ENCODE measurements around the gene DMD.

Gene DMD

GRCh38 chrX:33014949-33015348, 196.4 kb downstream of the DMD start:
- Histone ChIP-seq H3K9ac (ENCODE audit: low read length) (no peak overlapping the region), H3K27ac (ENCODE audit: low read depth, low read length) (no peak overlapping the region), H3K79me2 (ENCODE audit: control insufficient read depth, insufficient read depth, low read length, poor library complexity) (no peaks in the 10 kb centered on the region), H4K8ac (ENCODE audit: low read depth, low read length) (no peak overlapping the region), H2AK5ac (ENCODE audit: low read length) (no peak overlapping the region), H3K4me3 (ENCODE audit: low read depth, low read length) (no peak overlapping the region), H3K79me1 (ENCODE audit: low read length) (no peaks in the 10 kb centered on the region), H3K9me3 (ENCODE audit: insufficient read depth, low read depth, low read length) (no peaks in the 10 kb centered on the region), H3K4me2 (ENCODE audit: low read length) (no peak overlapping the region), H3K36me3 (ENCODE audit: control insufficient read depth in 1 of 2, insufficient read depth in 2 of 2, low read length in 2 of 2) (no peaks in the 10 kb centered on the region), H3K18ac (ENCODE audit: low read length) (no peak overlapping the region), H2BK5ac (ENCODE audit: low read depth, low read length, poor library complexity) (no peak overlapping the region), H3K27me3 (ENCODE audit: insufficient read depth, low read length) (no peaks in the 10 kb centered on the region), H4K12ac (ENCODE audit: low read depth, low read length) (no peak overlapping the region), H4K91ac (ENCODE audit: low read depth, low read length) (no peak overlapping the region), H2AFZ (ENCODE audit: insufficient read depth, low read length, poor library complexity) (no peak overlapping the region), H3K14ac (ENCODE audit: low read length) (no peak overlapping the region), H2BK120ac (ENCODE audit: insufficient read depth, low read length, poor library complexity) (no peak overlapping the region), H3K4me1 (ENCODE audit: control insufficient read depth in 1 of 2, insufficient read depth in 2 of 2, low read length in 2 of 2) (no peaks in the 10 kb centered on the region), H3K4ac (ENCODE audit: low read depth, low read length) (no peak overlapping the region), H3K23ac (ENCODE audit: low read length) (no peak overlapping the region), H2BK12ac (ENCODE audit: low read length) (no peak overlapping the region)
- no CpG with 5 or more reads among the region's 6 CpGs for WGBS (ENCODE audit: extremely low coverage, insufficient coverage, insufficient read length)
- no peak for DNase-seq

GRCh38 chrX:33014086-33014485, 197.3 kb downstream of the DMD start:
- H3K14ac ChIP-seq (ENCODE audit: low read length), result no peak overlapping the region
- H4K91ac ChIP-seq (ENCODE audit: low read depth, low read length), result no peak overlapping the region
- H3K4me3 ChIP-seq (ENCODE audit: low read depth, low read length), result no peak overlapping the region
- no CpG with 5 or more reads among the region's 3 CpGs for WGBS (ENCODE audit: extremely low coverage, insufficient coverage, insufficient read length)
- no peaks in the 10 kb centered on the region for H3K27me3 ChIP-seq (ENCODE audit: insufficient read depth, low read length)
- H2BK120ac ChIP-seq (ENCODE audit: insufficient read depth, low read length, poor library complexity), result no peak overlapping the region
- H3K36me3 ChIP-seq (ENCODE audit: control insufficient read depth in 1 of 2, insufficient read depth in 2 of 2, low read length in 2 of 2), result no peaks in the 10 kb centered on the region
- no peaks in the 10 kb centered on the region for H3K79me1 ChIP-seq (ENCODE audit: low read length)
- H3K4ac ChIP-seq (ENCODE audit: low read depth, low read length), result no peak overlapping the region
- H3K79me2 ChIP-seq (ENCODE audit: control insufficient read depth, insufficient read depth, low read length, poor library complexity), result no peaks in the 10 kb centered on the region
- H3K9ac ChIP-seq (ENCODE audit: low read length), result no peak overlapping the region
- H4K12ac ChIP-seq (ENCODE audit: low read depth, low read length), result no peak overlapping the region
- no peak overlapping the region for H2BK12ac ChIP-seq (ENCODE audit: low read length)
- no peak overlapping the region for H3K23ac ChIP-seq (ENCODE audit: low read length)
- H3K27ac ChIP-seq (ENCODE audit: low read depth, low read length), result no peak overlapping the region
- H4K8ac ChIP-seq (ENCODE audit: low read depth, low read length), result no peak overlapping the region
- no peak overlapping the region for H2AK5ac ChIP-seq (ENCODE audit: low read length)
- no peak overlapping the region for H3K4me2 ChIP-seq (ENCODE audit: low read length)
- no peak overlapping the region for H2BK5ac ChIP-seq (ENCODE audit: low read depth, low read length, poor library complexity)
- no peaks in the 10 kb centered on the region for H3K4me1 ChIP-seq (ENCODE audit: control insufficient read depth in 1 of 2, insufficient read depth in 2 of 2, low read length in 2 of 2)
- no peak for DNase-seq
- H3K18ac ChIP-seq (ENCODE audit: low read length), result no peak overlapping the region
- no peaks in the 10 kb centered on the region for H3K9me3 ChIP-seq (ENCODE audit: insufficient read depth, low read depth, low read length)
- no peak overlapping the region for H2AFZ ChIP-seq (ENCODE audit: insufficient read depth, low read length, poor library complexity)

GRCh38 chrX:33001107-33001506, 210.2 kb downstream of the DMD start:
- DNase-seq, result no peak
- Histone ChIP-seq H4K91ac (ENCODE audit: low read depth, low read length) (no peak overlapping the region), H4K12ac (ENCODE audit: low read depth, low read length) (no peak overlapping the region), H4K8ac (ENCODE audit: low read depth, low read length) (no peak overlapping the region), H3K4me3 (ENCODE audit: low read depth, low read length) (no peak overlapping the region), H2BK12ac (ENCODE audit: low read length) (no peak overlapping the region), H3K14ac (ENCODE audit: low read length) (no peak overlapping the region), H2BK5ac (ENCODE audit: low read depth, low read length, poor library complexity) (no peak overlapping the region), H3K4me2 (ENCODE audit: low read length) (no peak overlapping the region), H2AK5ac (ENCODE audit: low read length) (no peak overlapping the region), H3K9me3 (ENCODE audit: insufficient read depth, low read depth, low read length) (no peaks in the 10 kb centered on the region), H3K18ac (ENCODE audit: low read length) (no peak overlapping the region), H3K79me1 (ENCODE audit: low read length) (no peaks in the 10 kb centered on the region), H3K27me3 (ENCODE audit: insufficient read depth, low read length) (no peaks in the 10 kb centered on the region), H3K4me1 (ENCODE audit: control insufficient read depth in 1 of 2, insufficient read depth in 2 of 2, low read length in 2 of 2) (no peaks in the 10 kb centered on the region), H3K23ac (ENCODE audit: low read length) (no peak overlapping the region), H2AFZ (ENCODE audit: insufficient read depth, low read length, poor library complexity) (no peak overlapping the region), H3K27ac (ENCODE audit: low read depth, low read length) (no peak overlapping the region), H3K36me3 (ENCODE audit: control insufficient read depth in 1 of 2, insufficient read depth in 2 of 2, low read length in 2 of 2) (no peaks in the 10 kb centered on the region), H3K79me2 (ENCODE audit: control insufficient read depth, insufficient read depth, low read length, poor library complexity) (no peaks in the 10 kb centered on the region), H2BK120ac (ENCODE audit: insufficient read depth, low read length, poor library complexity) (no peak overlapping the region), H3K9ac (ENCODE audit: low read length) (no peak overlapping the region), H3K4ac (ENCODE audit: low read depth, low read length) (no peak overlapping the region)

- no peaks in the 10 kb centered on the region for H3K79me1 ChIP-seq (ENCODE audit: low read length)
- no peaks in the 10 kb centered on the region for H3K79me2 ChIP-seq (ENCODE audit: control insufficient read depth, insufficient read depth, low read length, poor library complexity)
- no peak overlapping the region for H3K4me2 ChIP-seq (ENCODE audit: low read length)
- no peak overlapping the region for H3K4me3 ChIP-seq (ENCODE audit: low read depth, low read length)
- no peaks in the 10 kb centered on the region for H3K36me3 ChIP-seq (ENCODE audit: control insufficient read depth in 1 of 2, insufficient read depth in 2 of 2, low read length in 2 of 2)
- no CpG with 5 or more reads among the region's 4 CpGs for WGBS (ENCODE audit: extremely low coverage, insufficient coverage, insufficient read length)
- no peak overlapping the region for H3K14ac ChIP-seq (ENCODE audit: low read length)
- no peak overlapping the region for H2BK12ac ChIP-seq (ENCODE audit: low read length)
- no peak overlapping the region for H4K8ac ChIP-seq (ENCODE audit: low read depth, low read length)
- H3K4ac ChIP-seq (ENCODE audit: low read depth, low read length), result no peak overlapping the region
- no peak overlapping the region for H2BK5ac ChIP-seq (ENCODE audit: low read depth, low read length, poor library complexity)
- no peak overlapping the region for H2AFZ ChIP-seq (ENCODE audit: insufficient read depth, low read length, poor library complexity)
- no peaks in the 10 kb centered on the region for H3K27me3 ChIP-seq (ENCODE audit: insufficient read depth, low read length)
- no peak overlapping the region for H3K23ac ChIP-seq (ENCODE audit: low read length)
- no peak for DNase-seq
- H4K12ac ChIP-seq (ENCODE audit: low read depth, low read length), result no peak overlapping the region
- H3K9me3 ChIP-seq (ENCODE audit: insufficient read depth, low read depth, low read length), result no peaks in the 10 kb centered on the region
- no peak overlapping the region for H3K18ac ChIP-seq (ENCODE audit: low read length)
- H3K9ac ChIP-seq (ENCODE audit: low read length), result no peak overlapping the region
- H2BK120ac ChIP-seq (ENCODE audit: insufficient read depth, low read length, poor library complexity), result no peak overlapping the region
- no peak overlapping the region for H2AK5ac ChIP-seq (ENCODE audit: low read length)
- no peak overlapping the region for H4K91ac ChIP-seq (ENCODE audit: low read depth, low read length)
- H3K27ac ChIP-seq (ENCODE audit: low read depth, low read length), result no peak overlapping the region
- no peaks in the 10 kb centered on the region for H3K4me1 ChIP-seq (ENCODE audit: control insufficient read depth in 1 of 2, insufficient read depth in 2 of 2, low read length in 2 of 2)
Measured at GRCh38 chrX:32998776-32999175, 212.6 kb downstream of the DMD start.

GRCh38 chrX:32995427-32995826, 215.9 kb downstream of the DMD start:
- no peaks in the 10 kb centered on the region for H3K9me3 ChIP-seq (ENCODE audit: insufficient read depth, low read depth, low read length)
- no peak overlapping the region for H3K4ac ChIP-seq (ENCODE audit: low read depth, low read length)
- H3K79me2 ChIP-seq (ENCODE audit: control insufficient read depth, insufficient read depth, low read length, poor library complexity), result no peaks in the 10 kb centered on the region
- H3K27ac ChIP-seq (ENCODE audit: low read depth, low read length), result no peak overlapping the region
- H3K14ac ChIP-seq (ENCODE audit: low read length), result no peak overlapping the region
- H4K8ac ChIP-seq (ENCODE audit: low read depth, low read length), result no peak overlapping the region
- H3K4me3 ChIP-seq (ENCODE audit: low read depth, low read length), result no peak overlapping the region
- no peak overlapping the region for H3K18ac ChIP-seq (ENCODE audit: low read length)
- H2BK12ac ChIP-seq (ENCODE audit: low read length), result no peak overlapping the region
- H2BK120ac ChIP-seq (ENCODE audit: insufficient read depth, low read length, poor library complexity), result no peak overlapping the region
- no peak for DNase-seq
- no peak overlapping the region for H4K91ac ChIP-seq (ENCODE audit: low read depth, low read length)
- no peak overlapping the region for H3K4me2 ChIP-seq (ENCODE audit: low read length)
- no peak overlapping the region for H3K9ac ChIP-seq (ENCODE audit: low read length)
- no peaks in the 10 kb centered on the region for H3K36me3 ChIP-seq (ENCODE audit: control insufficient read depth in 1 of 2, insufficient read depth in 2 of 2, low read length in 2 of 2)
- no CpG with 5 or more reads among the region's 3 CpGs for WGBS (ENCODE audit: extremely low coverage, insufficient coverage, insufficient read length)
- no peaks in the 10 kb centered on the region for H3K79me1 ChIP-seq (ENCODE audit: low read length)
- no peaks in the 10 kb centered on the region for H3K27me3 ChIP-seq (ENCODE audit: insufficient read depth, low read length)
- H2AFZ ChIP-seq (ENCODE audit: insufficient read depth, low read length, poor library complexity), result no peak overlapping the region
- H3K4me1 ChIP-seq (ENCODE audit: control insufficient read depth in 1 of 2, insufficient read depth in 2 of 2, low read length in 2 of 2), result no peaks in the 10 kb centered on the region
- no peak overlapping the region for H4K12ac ChIP-seq (ENCODE audit: low read depth, low read length)
- no peak overlapping the region for H2BK5ac ChIP-seq (ENCODE audit: low read depth, low read length, poor library complexity)
- H3K23ac ChIP-seq (ENCODE audit: low read length), result no peak overlapping the region
- H2AK5ac ChIP-seq (ENCODE audit: low read length), result no peak overlapping the region

Data from trophoblast cell (in vitro differentiated cells and primary cell).